HK-2 (cell line): Measurements from ENCODE around the gene NAPEPLD.
"Not testable (repeated sequence)": the region's sequence is repeated elsewhere in the genome, so short reads cannot be mapped to it uniquely, and the experiment has no call there.

Experiments
- DNase-seq: peaks from one replicate; pipeline ENCODE4 v3.0.0-alpha.2; 2018; ENCODE audit not compliant: unreplicated experiment

Gene NAPEPLD

GRCh38 chr7:103068414-103069403 lies 80.2 kb downstream of the NAPEPLD start:
- no peak for DNase-seq

DNA sequence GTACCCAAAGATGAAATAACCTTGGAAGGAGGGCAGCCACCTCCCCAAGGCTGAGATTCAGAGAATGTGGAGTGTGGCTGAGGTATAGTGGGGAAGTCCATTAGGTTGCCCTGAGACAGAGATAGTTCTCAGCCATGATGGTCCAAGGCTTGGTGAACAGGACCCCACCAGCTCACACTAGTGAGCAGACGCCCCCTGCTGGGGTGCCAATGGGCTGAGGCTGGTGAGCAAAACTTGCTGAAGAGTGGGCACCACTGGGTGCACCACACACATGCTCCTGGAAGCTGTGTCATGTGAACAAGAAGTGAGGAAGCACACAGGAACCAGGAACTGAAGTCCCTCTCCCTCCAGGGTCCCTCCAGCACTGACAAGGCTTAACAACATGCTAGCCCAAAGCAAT lies 83.2 kb downstream of the NAPEPLD start:
- DNase-seq = peak; percentile 29

DNA sequence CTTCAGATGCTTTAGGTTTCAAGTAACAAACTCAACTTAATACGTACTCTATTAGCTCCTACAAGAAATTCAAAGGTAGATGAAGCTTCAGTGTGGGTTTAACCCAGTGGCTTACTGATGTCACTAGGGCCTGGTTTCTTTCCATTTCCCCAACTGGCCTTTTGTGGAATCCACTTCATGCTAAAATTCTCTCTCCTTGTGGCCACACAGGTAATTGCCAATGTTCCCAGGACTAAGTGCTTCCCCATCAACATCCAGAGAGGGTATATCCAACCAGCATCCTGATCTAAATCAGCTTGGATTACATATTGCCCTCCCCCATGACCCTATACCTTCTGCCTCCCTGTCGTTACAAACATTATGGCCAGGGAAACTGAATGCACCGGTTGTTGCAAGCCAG lies 85.0 kb downstream of the NAPEPLD start:
- no peak for DNase-seq

DNA sequence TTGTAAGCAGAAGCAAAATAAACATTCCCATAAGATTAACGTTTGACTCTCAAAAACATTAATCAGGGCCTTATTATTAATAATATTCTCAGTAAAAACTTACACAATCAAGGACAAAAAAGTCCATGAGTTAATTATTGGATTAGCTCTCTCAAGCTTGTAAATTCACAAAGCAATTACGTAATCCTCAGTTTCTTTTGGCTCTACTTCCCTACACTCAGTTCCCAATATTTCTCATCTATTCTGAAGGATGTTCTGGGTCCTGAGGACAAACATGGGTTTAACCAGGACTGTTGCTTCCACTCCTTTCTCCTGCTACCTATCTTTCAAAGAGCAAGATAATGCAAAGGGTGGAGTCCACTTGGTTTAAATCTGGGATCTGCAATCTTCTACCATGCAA lies 89.4 kb downstream of the NAPEPLD start:
- DNase-seq = no peak

GRCh38 chr7:103058122-103058521 lies 90.8 kb downstream of the NAPEPLD start:
- no peak for DNase-seq

GRCh38 chr7:103056006-103056405 lies 92.9 kb downstream of the NAPEPLD start:
- DNase-seq = not testable (repeated sequence)

DNA sequence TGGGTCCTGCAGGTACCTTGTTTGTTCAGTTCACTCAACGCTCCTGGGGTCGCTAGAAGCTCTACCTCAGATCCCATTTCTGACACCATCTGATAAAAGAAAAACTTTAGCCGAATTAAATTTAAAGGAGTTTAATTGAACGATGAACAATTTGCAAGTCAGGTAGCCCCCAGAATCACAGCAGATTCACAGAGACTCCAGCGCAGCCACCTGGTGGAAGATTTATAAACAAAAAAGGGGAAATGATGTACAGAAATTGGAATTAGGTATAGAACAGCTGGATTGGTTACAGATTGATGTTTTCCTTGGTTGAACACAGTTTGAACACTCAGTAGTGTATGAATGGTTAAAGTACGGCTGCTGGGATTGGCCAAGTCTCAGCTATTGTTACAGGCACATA lies 97.4 kb downstream of the NAPEPLD start:
- DNase-seq = no peak
